ENCODE measurements around the gene MAPKAPK5.

MAPKAPK5 gene

DNA sequence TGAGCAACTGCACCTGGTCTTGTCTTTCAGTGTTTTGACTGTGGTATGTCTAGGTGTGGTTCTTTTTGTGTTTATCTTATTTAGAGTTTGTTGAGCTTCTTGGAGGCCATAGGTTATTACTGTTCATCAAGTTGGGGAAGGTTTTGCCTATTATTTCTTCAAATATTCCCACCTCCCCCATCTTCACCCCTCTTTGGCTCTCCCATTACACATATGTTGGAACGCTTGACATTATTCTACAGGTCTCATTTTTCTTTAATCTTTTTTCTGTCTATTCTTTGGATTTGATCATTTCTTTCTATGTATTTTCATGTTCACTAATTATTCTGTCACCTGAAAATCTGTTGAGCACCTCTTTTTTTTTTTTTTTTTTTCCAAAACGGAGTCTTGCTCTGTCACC lies 16.2 kb downstream of the MAPKAPK5 start:
- Histone ChIP-seq H2AFZ (ENCODE audit: low read length) (no peak overlapping the region), H3K79me2 (ENCODE audit: insufficient read depth, low read length) (peaks cover 80% of the 10 kb centered on the region), H3K4me3 (ENCODE audit: low read depth, low read length, poor library complexity, severe bottlenecking) (no peak overlapping the region), H3K27me3 (ENCODE audit: insufficient read depth, low read length) (no peaks in the 10 kb centered on the region), H3K27ac (ENCODE audit: low read depth, low read length, poor library complexity, severe bottlenecking) (no peak overlapping the region), H3K9me2 (ENCODE audit: low read depth, low read length) (no peaks in the 10 kb centered on the region), H3K36me3 (ENCODE audit: insufficient read depth, low read length) (peaks cover 21% of the 10 kb centered on the region), H3K9ac (ENCODE audit: low read length) (no peak overlapping the region), H3F3A (ENCODE audit: insufficient read depth, low read length) (no peaks in the 10 kb centered on the region), H3K9me3 (ENCODE audit: low read length) (no peaks in the 10 kb centered on the region; the same call in 1 of the 2 replicates), H3K4me2 (ENCODE audit: low read length) (no peak overlapping the region), H4K20me1 (ENCODE audit: insufficient read depth, low read length) (no peaks in the 10 kb centered on the region), H3K4me1 (ENCODE audit: insufficient read depth, low read length, severe bottlenecking) (no peaks in the 10 kb centered on the region)
- TF ChIP-seq, protein P1, sequence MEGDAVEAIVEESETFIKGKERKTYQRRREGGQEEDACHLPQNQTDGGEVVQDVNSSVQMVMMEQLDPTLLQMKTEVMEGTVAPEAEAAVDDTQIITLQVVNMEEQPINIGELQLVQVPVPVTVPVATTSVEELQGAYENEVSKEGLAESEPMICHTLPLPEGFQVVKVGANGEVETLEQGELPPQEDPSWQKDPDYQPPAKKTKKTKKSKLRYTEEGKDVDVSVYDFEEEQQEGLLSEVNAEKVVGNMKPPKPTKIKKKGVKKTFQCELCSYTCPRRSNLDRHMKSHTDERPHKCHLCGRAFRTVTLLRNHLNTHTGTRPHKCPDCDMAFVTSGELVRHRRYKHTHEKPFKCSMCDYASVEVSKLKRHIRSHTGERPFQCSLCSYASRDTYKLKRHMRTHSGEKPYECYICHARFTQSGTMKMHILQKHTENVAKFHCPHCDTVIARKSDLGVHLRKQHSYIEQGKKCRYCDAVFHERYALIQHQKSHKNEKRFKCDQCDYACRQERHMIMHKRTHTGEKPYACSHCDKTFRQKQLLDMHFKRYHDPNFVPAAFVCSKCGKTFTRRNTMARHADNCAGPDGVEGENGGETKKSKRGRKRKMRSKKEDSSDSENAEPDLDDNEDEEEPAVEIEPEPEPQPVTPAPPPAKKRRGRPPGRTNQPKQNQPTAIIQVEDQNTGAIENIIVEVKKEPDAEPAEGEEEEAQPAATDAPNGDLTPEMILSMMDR (IDR thresholded peaks at IDR 0.05; ENCODE audit: low read length), result no peak
- TF ChIP-seq EZH2 (IDR thresholded peaks at IDR 0.05; ENCODE audit: borderline replicate concordance, low read length), result no peak

DNA sequence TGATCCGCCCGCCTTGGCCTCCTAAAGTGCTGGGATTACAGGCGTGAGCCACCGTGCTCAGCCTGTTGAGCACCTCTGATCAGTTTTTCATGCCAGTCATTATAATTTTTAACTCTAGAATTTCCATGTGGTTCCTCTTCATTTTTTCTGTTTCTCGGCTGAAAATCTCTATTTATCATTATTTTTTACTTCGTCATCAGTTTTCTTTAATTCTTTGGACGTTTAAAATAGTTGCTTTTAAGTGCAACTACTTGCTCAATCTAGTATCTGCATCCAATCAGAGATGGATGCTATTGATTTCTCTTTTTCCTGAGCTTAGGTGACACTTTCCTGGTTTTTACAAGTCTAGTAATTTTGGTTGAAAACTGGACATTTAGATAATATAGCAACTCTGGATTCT lies 16.8 kb downstream of the MAPKAPK5 start:
- H4K20me1 ChIP-seq (ENCODE audit: insufficient read depth, low read length), result no peaks in the 10 kb centered on the region

GRCh38 chr12:111864913-111865312 lies 22.9 kb downstream of the MAPKAPK5 start:
- Histone ChIP-seq H2AFZ (ENCODE audit: low read length) (no peak overlapping the region), H3K4me3 (ENCODE audit: low read depth, low read length, poor library complexity, severe bottlenecking) (no peak overlapping the region), H3K4me2 (ENCODE audit: low read length) (no peak overlapping the region), H3K9me3 (ENCODE audit: low read length) (no peaks in the 10 kb centered on the region), H3K36me3 (ENCODE audit: insufficient read depth, low read length) (peaks cover 54% of the 10 kb centered on the region), H3K79me2 (ENCODE audit: insufficient read depth, low read length) (peaks cover 33% of the 10 kb centered on the region), H3F3A (ENCODE audit: insufficient read depth, low read length) (no peaks in the 10 kb centered on the region), H3K27ac (ENCODE audit: low read depth, low read length, poor library complexity, severe bottlenecking) (no peak overlapping the region), H3K9ac (ENCODE audit: low read length) (no peak overlapping the region), H4K20me1 (ENCODE audit: insufficient read depth, low read length) (no peaks in the 10 kb centered on the region), H3K27me3 (ENCODE audit: insufficient read depth, low read length) (no peaks in the 10 kb centered on the region), H3K4me1 (ENCODE audit: insufficient read depth, low read length, severe bottlenecking) (no peaks in the 10 kb centered on the region), H3K9me2 (ENCODE audit: low read depth, low read length) (no peaks in the 10 kb centered on the region)
- no peak for TF ChIP-seq EZH2 (IDR thresholded peaks at IDR 0.05; ENCODE audit: borderline replicate concordance, low read length)

More for the DNA sequence above, 16.8 kb downstream of the MAPKAPK5 start:
- no peaks in the 10 kb centered on the region for H3K27me3 ChIP-seq (ENCODE audit: insufficient read depth, low read length)
- no peaks in the 10 kb centered on the region for H3K4me1 ChIP-seq (ENCODE audit: insufficient read depth, low read length, severe bottlenecking)
- peaks cover 77% of the 10 kb centered on the region for H3K79me2 ChIP-seq (ENCODE audit: insufficient read depth, low read length)
- H3F3A ChIP-seq (ENCODE audit: insufficient read depth, low read length), result no peaks in the 10 kb centered on the region
- H3K36me3 ChIP-seq (ENCODE audit: insufficient read depth, low read length), result peaks cover 23% of the 10 kb centered on the region
- no peaks in the 10 kb centered on the region; the same call in 1 of the 2 replicates for H3K9me3 ChIP-seq (ENCODE audit: low read length)
- no peak overlapping the region for H2AFZ ChIP-seq (ENCODE audit: low read length)
- no peak overlapping the region for H3K9ac ChIP-seq (ENCODE audit: low read length)
- H3K27ac ChIP-seq (ENCODE audit: low read depth, low read length, poor library complexity, severe bottlenecking), result no peak overlapping the region
- no peak overlapping the region for H3K4me2 ChIP-seq (ENCODE audit: low read length)
- H3K9me2 ChIP-seq (ENCODE audit: low read depth, low read length), result no peaks in the 10 kb centered on the region
- TF ChIP-seq EZH2 (IDR thresholded peaks at IDR 0.05; ENCODE audit: borderline replicate concordance, low read length), result no peak
- TF ChIP-seq, protein P1 (IDR thresholded peaks at IDR 0.05; ENCODE audit: low read length), result no peak
- no peak overlapping the region for H3K4me3 ChIP-seq (ENCODE audit: low read depth, low read length, poor library complexity, severe bottlenecking)

- no peaks in the 10 kb centered on the region for H3F3A ChIP-seq (ENCODE audit: insufficient read depth, low read length)
- H3K4me2 ChIP-seq (ENCODE audit: low read length), result no peak overlapping the region
- 0 out of 2 replicates have a peak, but pooled peaks cover 2% of the 10 kb centered on the region for H3K9me3 ChIP-seq (ENCODE audit: low read length)
- H3K4me3 ChIP-seq (ENCODE audit: low read depth, low read length, poor library complexity, severe bottlenecking), result no peak overlapping the region
- H3K79me2 ChIP-seq (ENCODE audit: insufficient read depth, low read length), result peaks cover 16% of the 10 kb centered on the region
- H3K27me3 ChIP-seq (ENCODE audit: insufficient read depth, low read length), result no peaks in the 10 kb centered on the region
- no peak overlapping the region for H2AFZ ChIP-seq (ENCODE audit: low read length)
- H3K27ac ChIP-seq (ENCODE audit: low read depth, low read length, poor library complexity, severe bottlenecking), result no peak overlapping the region
- TF ChIP-seq, protein P1 (IDR thresholded peaks at IDR 0.05; ENCODE audit: low read length), result no peak
- no peak for TF ChIP-seq EZH2 (IDR thresholded peaks at IDR 0.05; ENCODE audit: borderline replicate concordance, low read length)
- no peak overlapping the region for H3K9ac ChIP-seq (ENCODE audit: low read length)
- H3K36me3 ChIP-seq (ENCODE audit: insufficient read depth, low read length), result peaks cover 80% of the 10 kb centered on the region
- H3K9me2 ChIP-seq (ENCODE audit: low read depth, low read length), result no peaks in the 10 kb centered on the region
- H4K20me1 ChIP-seq (ENCODE audit: insufficient read depth, low read length), result no peaks in the 10 kb centered on the region
- H3K4me1 ChIP-seq (ENCODE audit: insufficient read depth, low read length, severe bottlenecking), result no peaks in the 10 kb centered on the region
These were observed 25.5 kb downstream of the MAPKAPK5 start for GRCh38 chr12:111867531-111867930.
